Measurements from ENCODE around the gene PPM1N.

The PPM1N gene

GRCh38 chr19:45498411-45499195, at the start of gene PPM1N:
PPM1N (plus strand) TSS chr19:45498443; CDS start chr19:45498473, 30 bp downstream.
- DNase-seq (ENCODE audit: low read depth): no peak

- no peak for DNase-seq (ENCODE audit: low read depth)
These were observed 49.4 kb upstream of the PPM1N start for GRCh38 chr19:45448887-45449299.

- no peak for DNase-seq (ENCODE audit: low read depth)
These were observed 48.3 kb upstream of the PPM1N start for GRCh38 chr19:45450012-45450333.

DNA sequence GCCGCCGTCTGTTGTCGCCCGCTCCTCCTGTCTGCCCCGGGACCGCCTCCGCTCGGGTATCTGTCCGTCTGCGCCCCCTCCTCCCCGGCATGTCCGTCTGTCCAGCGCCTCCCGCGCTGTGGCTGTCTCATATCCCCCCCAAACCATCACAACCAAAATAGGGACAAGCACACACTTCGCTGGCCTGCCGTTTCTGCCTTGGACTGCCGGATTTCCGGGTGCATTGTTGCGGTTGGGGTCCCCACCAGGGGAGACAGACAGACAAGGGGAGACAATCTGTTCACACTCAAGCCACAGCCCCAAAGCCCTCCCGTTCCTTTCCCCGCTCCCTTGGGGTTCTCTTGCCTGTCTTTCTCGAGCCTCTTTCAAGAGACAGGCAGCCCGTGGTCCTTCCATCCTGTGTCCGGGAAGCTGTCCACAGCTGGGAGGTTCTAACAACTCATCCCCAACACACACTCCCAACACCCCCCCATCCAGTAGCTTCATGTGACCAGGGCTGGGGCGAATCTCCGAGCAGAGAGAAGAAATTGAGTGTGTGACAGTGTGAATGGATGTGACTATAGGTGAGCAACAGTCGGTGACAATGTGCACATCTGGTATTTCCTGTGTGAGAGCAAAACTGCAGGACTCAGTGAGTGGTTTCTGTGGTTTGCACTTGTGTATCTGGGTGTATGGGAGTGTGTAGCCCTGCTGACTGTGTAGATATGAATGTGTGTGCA, 47.0 kb upstream of the PPM1N start:
- no peak for DNase-seq (ENCODE audit: low read depth)

DNA sequence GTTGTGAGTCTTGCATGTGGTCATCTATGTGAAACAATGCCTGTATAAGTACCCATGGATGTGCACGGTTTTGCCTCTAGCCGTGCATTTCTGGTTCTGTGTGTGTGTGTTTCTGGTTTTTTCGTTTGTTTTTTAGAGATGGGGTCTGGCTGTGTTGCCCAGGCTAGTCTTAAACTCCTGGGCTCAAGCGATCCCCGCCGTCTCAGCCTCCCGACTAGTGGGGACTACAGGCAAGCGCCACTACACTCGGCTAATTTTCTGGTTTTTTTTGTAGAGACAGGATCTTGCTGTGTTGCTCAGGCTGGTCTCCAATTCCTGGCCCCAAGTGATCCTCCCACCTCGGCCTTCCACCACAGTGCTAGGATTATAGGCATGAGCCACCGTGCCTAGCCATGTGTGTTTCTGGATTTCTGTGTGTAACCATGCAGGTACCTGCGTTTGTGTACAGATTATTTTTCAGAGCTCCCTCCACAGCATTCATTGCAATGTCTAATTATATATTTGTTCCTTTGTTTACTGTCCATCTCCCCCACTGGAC, 46.3 kb upstream of the PPM1N start:
- DNase-seq (ENCODE audit: low read depth): no peak

- DNase-seq (ENCODE audit: low read depth): peak; percentile 99
These were observed 42.3 kb upstream of the PPM1N start for GRCh38 chr19:45455707-45456499.

- DNase-seq (ENCODE audit: low read depth): no peak
These were observed 41.8 kb upstream of the PPM1N start for GRCh38 chr19:45456500-45456815.

GRCh38 chr19:45457776-45458175, 40.5 kb upstream of the PPM1N start:
- DNase-seq (ENCODE audit: low read depth): no peak

- DNase-seq (ENCODE audit: low read depth): no peak
These were observed 37.4 kb upstream of the PPM1N start for GRCh38 chr19:45460807-45461347.

DNA sequence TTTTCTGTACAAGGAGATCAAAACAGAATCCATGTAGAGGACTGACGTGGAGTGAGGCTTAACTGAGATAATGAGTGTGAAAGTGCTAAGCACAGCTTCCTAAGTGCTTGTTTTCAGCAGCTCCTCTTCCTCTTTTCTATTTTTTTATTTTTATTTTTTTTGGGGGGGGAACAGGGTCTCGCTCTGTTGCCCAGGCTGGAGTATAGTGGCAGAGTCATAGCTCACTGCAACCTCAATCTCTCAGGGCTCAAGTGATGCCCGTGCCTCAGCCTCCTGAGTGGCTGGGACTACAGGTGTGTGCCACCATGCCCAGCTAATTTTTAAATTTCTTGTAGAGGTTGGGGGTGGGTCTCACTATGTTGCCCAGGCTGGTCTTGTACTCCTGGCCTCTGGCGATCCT, 36.1 kb upstream of the PPM1N start:
- DNase-seq (ENCODE audit: low read depth): no peak

DNA sequence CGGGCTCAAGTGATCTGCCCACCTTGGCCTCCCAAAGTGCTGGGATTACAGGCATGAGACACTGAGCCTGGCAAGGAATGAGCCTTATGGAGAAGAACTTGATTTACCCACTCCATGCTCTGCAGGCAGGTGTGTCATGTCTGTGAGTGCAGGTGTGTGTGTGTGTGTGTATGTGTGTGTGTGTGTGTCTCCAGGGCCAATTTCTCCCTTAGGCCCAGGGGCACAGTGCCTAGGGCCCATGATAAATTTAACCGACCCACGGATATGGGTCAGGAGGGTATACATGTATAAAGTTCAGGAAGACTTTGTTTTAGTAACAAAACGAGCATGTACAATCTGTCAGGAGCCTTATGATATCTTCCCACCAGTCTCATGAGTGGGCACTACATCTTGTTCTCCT, 35.0 kb upstream of the PPM1N start:
- DNase-seq (ENCODE audit: low read depth): no peak

DNA sequence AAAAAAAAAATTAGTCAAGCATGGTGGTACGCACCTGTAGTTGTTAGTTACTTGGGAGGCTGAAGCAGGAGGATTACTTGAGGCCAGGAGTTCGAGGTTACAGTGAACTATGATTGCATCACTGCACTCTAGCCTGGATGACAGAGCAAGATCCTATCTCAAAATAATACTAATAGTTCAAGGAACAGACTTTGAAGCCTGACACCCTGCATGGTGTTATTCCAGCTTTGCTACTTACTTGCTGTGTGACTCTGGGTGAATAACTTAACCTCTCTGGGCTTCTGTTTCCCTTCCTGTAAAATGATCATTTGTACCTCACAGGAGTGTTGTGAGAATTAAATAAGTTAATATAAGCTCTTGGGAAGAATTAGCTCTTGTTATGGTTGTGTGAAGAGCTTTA, 34.0 kb upstream of the PPM1N start:
- no peak for DNase-seq (ENCODE audit: low read depth)

DNA sequence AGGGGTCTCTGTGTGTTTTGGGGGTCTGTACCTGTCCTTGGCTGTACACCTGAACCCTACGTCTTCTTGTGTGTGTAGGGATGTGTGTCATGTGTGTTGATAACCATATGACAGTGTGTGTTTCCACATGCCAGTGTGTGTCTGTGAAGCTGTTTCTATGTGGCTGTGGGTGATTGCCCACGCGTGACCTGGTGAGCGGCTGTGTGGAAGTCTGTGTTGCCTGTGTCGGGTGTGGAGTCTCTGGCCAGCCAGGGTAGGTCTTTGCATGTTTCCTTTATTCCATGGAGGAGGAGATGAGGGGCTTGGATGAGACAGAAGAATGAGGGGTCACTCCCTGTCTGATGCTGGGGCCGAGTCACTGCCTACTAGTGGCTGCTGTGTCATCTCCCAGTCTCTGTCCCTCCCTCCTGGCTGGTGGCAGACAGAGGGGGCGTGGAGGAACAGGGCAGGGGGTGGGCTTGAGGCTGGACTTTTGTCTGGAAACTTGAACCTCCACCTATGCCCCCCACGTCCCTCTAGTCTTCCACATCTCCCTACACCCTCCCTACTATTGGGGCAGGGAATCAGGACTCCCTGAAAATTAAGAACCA, 33.3 kb upstream of the PPM1N start:
- DNase-seq (ENCODE audit: low read depth): no peak

- DNase-seq (ENCODE audit: low read depth): no peak
These were observed 31.2 kb upstream of the PPM1N start for GRCh38 chr19:45467115-45467455.

DNA sequence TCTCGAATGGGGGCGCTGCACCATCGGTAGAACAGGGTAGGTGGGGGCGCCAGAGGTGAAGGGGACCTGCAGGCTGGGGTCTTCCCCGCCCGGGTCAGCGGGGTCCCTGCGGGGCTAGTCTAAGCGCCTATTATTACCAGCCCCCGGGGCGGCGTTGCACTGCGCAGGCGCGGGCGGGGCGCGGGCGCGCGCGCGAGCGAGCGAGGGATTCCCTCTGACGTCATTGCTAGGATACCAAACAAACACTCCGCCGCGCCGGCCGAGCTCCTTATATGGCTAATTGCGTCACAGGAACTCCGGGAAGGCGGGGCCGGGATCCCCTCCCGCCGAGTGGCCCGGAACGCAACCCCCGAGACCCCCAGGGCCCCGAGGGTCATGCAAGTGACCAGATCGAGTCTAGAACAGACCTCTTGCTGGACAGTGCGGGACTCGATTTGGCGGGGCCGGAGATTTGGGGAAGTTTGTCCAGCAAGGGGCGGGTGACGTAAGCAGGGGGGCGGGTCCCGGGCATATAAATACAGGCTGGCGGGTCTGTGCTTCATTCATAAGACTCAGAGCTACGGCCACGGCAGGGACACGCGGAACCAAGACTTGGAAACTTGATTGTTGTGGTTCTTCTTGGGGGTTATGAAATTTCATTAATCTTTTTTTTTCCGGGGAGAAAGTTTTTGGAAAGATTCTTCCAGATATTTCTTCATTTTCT, 30.6 kb upstream of the PPM1N start, which contains the start of gene FOSB:
FOSB (plus strand) TSS at position 541 of the 703 bp plus-strand sequence. CDS start 591 bp downstream, outside the sequence.
- peak; percentile 91 for DNase-seq (ENCODE audit: low read depth)

GRCh38 chr19:45468159-45468651, 30.0 kb upstream of the PPM1N start:
- DNase-seq (ENCODE audit: low read depth): no peak

DNA sequence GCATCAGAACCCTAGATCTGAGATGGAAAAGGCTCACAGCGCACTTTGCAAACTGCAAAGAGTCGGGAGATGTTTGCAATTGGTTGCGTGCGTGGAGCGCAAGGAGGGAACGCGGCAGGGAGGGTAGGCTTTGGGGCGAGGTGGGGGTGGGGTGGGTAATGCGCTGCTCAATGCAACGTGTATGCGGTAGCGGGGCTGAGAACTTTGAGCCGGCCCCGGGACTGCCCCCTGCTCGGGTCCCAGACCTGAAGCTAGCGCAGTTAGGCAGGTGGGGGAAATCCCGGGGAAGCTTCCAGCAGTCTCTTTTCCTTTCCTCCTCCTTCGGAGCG, 29.5 kb upstream of the PPM1N start:
- DNase-seq (ENCODE audit: low read depth): no peak

DNA sequence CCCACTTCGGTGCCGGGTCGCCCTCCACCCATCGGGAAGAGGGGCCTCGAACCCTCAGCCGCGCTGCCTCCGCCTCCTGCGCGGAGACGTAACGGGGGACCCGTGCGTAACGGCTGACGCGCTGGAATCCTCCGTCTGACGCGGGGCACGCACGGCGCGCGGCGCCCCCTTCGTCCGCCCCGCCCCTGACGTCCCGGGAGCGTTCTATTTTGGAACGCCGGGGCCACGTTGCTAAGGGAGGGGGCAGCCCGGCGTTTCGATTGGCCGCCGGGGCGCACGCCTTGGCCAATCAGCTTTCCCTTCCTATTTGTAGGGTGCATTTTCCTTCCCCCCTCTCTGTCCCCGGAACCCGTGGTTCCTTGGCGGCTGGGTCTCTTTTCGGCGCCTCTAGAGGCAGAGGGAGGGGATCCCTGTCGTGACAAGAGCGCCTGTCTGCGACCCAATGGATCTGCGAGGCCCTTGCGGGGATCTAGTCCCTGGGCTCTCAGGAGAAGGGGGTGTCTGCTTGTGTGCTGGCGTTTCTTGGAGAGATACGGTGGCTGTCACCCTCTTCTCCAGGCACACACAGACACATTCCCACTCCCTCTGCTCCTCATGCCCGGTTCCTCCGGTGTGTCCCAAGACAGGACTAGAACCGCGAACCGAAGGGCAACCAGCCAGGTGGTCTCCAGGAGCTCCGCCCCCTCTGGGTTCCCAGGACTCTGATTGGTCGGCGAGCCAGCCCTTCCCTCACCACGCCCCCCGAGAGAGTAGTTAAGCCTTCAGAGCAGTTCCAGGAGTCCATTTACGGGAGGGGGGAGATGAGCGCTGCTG, 28.9 kb upstream of the PPM1N start:
- peak; percentile 89 for DNase-seq (ENCODE audit: low read depth)

- DNase-seq (ENCODE audit: low read depth): no peak
These were observed 28.1 kb upstream of the PPM1N start for GRCh38 chr19:45469945-45470761.

GRCh38 chr19:45470762-45471081, 27.5 kb upstream of the PPM1N start:
- no peak for DNase-seq (ENCODE audit: low read depth)

Measured in HS-27A (cell line).